Prostate gland (tissue), 2 donors: ENCODE measurements around the gene HPN. TPM values are rescaled to one million over a fixed set of nuclear protein-coding genes. Genes with fewer than 3 reads are reported as not detected.
"Not testable (repeated sequence)": the region's sequence is repeated elsewhere in the genome, so short reads cannot be mapped to it uniquely, and the experiment has no call there.

Source experiments
- DNase-seq: peaks from one replicate; pipeline ENCODE4 v3.0.0-alpha.2; 2019; ENCODE audit warnings: low spot score
- H3K27ac ChIP-seq, 2 donors: fragments of 200-600 bp; sonication (generic); 2 replicates each; pipeline ENCODE4 v1.5.1; 2017 to 2019
- H3K27me3 ChIP-seq: fragments of 200-600 bp; sonication (generic); replicated peaks from 2 replicates; pipeline ENCODE4 v1.5.1; 2019; ENCODE audit not compliant: insufficient read depth
- H3K36me3 ChIP-seq, 2 donors: fragments of 200-600 bp; sonication (generic); 1 replicate in 1 of 2; 2 replicates in 1 of 2; pipeline versions ENCODE4 v1.5.1 to v1.8.1; 2017 to 2019
- H3K4me1 ChIP-seq: fragments of 200-600 bp; sonication (generic); replicated peaks from 2 replicates; pipeline ENCODE4 v1.5.1; 2019
- H3K4me3 ChIP-seq, 2 donors: fragments of 200-600 bp; sonication (generic); 2 replicates each; pipeline ENCODE4 v1.5.1; 2017 to 2019
- H3K9me3 ChIP-seq: fragments of 200-600 bp; sonication (generic); 2 replicates; pipeline ENCODE4 v1.5.1; 2017
- POLR2A ChIP-seq: fragments of 450-650 bp; IDR thresholded peaks from one replicate; pipeline ENCODE4 v1.6.1; 2016; ENCODE audit warnings: antibody characterized with exemption, mild to moderate bottlenecking
- POLR2AphosphoS5 ChIP-seq: sonication (generic); formaldehyde crosslinking; IDR thresholded peaks from one replicate; pipeline ENCODE4 v1.6.1; 2017; ENCODE audit warnings: antibody characterized with exemption
- WGBS: methylation state at CpG from one replicate; pipeline ENCODE4 v1.1.5; 2018; 5-methylcytosine and 5-hydroxymethylcytosine counted together
- intact Hi-C: fragments of 100-400 bp; cut with DNase I; formaldehyde crosslinking; loops from one replicate; pipeline ENCODE4 v1.14.2; 2022
- total RNA-seq, 2 donors: library from RNA; depleted of rRNA; stranded (reverse); fragments of >200 nt; gene quantifications; one replicate each; pipeline ENCODE4 v1.1.0, GENCODE V29; 2016
- TF ChIP-seq, protein P1 (sequence below), 4 experiments: fragments of 200-600 bp in 2 of 4; fragments of 450-650 bp in 2 of 4; sonication (generic) in 2 of 4; IDR thresholded peaks; 1 replicate in 3 of 4; 2 replicates in 1 of 4; pipeline ENCODE4 v1.5.1; 2016 to 2019; ENCODE audit warnings: antibody characterized with exemption in 4 of 4, mild to moderate bottlenecking in 2 of 4, moderate library complexity in 2 of 4

HPN gene
- total RNA-seq, 2 donors from 2014 or later = 14.8 to 22.6 TPM

DNA sequence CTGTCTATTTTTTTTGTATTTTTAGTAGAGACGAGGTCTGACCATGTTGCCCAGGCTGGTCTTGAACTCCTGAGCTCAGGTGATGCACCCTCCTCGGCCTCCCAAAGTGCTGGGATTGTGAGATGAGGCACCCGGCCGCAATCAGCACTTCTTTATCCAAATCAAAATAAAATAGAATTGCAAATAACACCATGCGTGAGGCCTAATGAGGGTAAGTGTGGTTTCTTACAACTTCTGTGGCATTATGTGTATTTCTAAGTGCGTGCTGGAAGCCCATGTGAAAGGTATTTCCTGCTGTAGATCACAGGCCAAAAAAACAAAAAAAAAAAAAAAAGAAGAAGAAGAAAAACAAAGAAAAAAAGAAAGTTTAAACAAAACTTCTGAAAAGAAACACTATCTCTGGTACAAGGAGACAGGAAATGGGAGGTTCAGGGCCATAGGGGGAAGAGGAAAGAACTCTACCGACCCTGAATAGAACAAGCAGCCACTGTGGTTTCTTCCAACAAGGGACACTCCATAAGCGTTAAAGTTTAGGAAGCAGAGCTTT is 44.4 kb upstream of the HPN start:
- peaks cover 17% of the 10 kb centered on the region for H3K4me1 ChIP-seq

DNA sequence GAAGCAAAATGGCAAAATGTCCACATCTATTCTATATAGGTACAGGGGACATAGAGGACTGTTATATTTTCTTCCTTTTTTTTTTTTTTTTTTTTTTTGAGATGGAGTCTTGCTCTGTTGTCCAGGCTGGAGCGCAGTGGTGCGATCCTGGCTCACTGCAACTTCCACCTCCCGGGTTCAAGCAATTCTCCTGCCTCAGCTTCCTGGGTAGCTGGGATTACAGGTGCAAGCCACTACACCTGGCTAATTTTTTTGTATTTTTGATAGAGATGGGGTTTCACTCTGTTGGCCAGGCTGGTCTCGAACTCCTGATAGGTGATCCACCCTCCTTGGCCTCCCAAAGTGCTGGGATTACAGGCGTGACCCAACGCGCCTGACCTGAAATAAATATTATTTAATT is 43.3 kb upstream of the HPN start:
- H3K4me3 ChIP-seq, H3K36me3 ChIP-seq, DNase-seq, H3K27ac ChIP-seq, H3K27me3 ChIP-seq, H3K9me3 ChIP-seq, intact Hi-C loops: not testable (repeated sequence)
- WGBS = 94% methylated on average over 7 of the region's 7 CpGs
- H3K4me1 ChIP-seq = peaks cover 17% of the 10 kb centered on the region

More for the DNA sequence above, 44.4 kb upstream of the HPN start:
- H3K27ac ChIP-seq = peak overlapping the region in 1 of 2 donors; percentile 8
- no peaks in the 10 kb centered on the region for H3K9me3 ChIP-seq
- H3K27me3 ChIP-seq = no peaks in the 10 kb centered on the region
- WGBS = 53% methylated on average over 8 of the region's 8 CpGs
- no peak for DNase-seq
- no peak overlapping the region for H3K4me3 ChIP-seq
- TF ChIP-seq POLR2A = no peak
- no peak for TF ChIP-seq POLR2AphosphoS5
- TF ChIP-seq, protein P1, sequence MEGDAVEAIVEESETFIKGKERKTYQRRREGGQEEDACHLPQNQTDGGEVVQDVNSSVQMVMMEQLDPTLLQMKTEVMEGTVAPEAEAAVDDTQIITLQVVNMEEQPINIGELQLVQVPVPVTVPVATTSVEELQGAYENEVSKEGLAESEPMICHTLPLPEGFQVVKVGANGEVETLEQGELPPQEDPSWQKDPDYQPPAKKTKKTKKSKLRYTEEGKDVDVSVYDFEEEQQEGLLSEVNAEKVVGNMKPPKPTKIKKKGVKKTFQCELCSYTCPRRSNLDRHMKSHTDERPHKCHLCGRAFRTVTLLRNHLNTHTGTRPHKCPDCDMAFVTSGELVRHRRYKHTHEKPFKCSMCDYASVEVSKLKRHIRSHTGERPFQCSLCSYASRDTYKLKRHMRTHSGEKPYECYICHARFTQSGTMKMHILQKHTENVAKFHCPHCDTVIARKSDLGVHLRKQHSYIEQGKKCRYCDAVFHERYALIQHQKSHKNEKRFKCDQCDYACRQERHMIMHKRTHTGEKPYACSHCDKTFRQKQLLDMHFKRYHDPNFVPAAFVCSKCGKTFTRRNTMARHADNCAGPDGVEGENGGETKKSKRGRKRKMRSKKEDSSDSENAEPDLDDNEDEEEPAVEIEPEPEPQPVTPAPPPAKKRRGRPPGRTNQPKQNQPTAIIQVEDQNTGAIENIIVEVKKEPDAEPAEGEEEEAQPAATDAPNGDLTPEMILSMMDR (IDR thresholded peaks at IDR 0.05) = no peak
- intact Hi-C loops = no loop called here
- no peaks in the 10 kb centered on the region for H3K36me3 ChIP-seq

DNA sequence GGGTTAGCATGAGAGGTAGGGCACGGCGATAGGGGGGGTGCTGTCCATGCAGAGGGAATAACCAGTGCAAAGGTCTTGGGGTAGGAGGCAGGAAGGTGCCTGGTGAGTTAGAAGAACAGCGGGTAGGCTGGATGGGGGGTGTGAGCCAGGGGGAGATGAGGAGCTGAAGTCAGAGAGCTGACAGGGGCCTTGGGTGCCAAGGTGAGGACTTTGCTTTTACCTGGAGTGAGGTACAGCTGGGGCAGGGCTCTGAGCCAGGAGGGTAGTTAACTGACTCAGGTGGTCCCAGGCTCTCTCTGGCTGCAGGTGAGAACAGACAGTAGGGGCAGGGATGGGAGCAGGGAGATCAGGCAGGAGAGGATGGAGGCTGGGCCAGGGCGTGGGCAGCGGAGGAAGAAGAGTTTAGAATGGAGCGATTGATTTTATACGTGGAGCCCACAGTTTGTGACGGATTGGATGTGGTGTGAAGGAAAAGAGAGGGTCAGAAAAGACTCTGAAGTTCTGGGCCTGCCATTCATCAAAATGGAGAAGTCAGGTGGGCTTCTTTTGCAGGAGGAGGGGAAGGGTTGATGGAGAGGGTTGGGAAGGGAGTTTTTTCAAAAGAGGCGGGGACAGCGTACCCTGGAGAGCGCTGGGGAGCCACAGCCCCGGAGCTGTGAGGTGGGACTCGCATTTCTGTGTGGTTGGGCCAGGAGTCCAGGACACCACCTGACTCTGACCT is 42.6 kb upstream of the HPN start:
- H3K27me3 ChIP-seq = no peaks in the 10 kb centered on the region
- intact Hi-C loops = no loop called here
- no peak for DNase-seq
- peaks cover 17% of the 10 kb centered on the region for H3K4me1 ChIP-seq
- no peaks in the 10 kb centered on the region for H3K9me3 ChIP-seq
- no peak for TF ChIP-seq POLR2AphosphoS5
- TF ChIP-seq, protein P1 (IDR thresholded peaks at IDR 0.05) = no peak
- TF ChIP-seq POLR2A = no peak
- H3K4me3 ChIP-seq = peak overlapping the region; percentile 95 to 96
- no peaks in the 10 kb centered on the region for H3K36me3 ChIP-seq
- peak overlapping the region; percentile 97 to 99 for H3K27ac ChIP-seq
- WGBS = 44% methylated on average over 13 of the region's 13 CpGs

DNA sequence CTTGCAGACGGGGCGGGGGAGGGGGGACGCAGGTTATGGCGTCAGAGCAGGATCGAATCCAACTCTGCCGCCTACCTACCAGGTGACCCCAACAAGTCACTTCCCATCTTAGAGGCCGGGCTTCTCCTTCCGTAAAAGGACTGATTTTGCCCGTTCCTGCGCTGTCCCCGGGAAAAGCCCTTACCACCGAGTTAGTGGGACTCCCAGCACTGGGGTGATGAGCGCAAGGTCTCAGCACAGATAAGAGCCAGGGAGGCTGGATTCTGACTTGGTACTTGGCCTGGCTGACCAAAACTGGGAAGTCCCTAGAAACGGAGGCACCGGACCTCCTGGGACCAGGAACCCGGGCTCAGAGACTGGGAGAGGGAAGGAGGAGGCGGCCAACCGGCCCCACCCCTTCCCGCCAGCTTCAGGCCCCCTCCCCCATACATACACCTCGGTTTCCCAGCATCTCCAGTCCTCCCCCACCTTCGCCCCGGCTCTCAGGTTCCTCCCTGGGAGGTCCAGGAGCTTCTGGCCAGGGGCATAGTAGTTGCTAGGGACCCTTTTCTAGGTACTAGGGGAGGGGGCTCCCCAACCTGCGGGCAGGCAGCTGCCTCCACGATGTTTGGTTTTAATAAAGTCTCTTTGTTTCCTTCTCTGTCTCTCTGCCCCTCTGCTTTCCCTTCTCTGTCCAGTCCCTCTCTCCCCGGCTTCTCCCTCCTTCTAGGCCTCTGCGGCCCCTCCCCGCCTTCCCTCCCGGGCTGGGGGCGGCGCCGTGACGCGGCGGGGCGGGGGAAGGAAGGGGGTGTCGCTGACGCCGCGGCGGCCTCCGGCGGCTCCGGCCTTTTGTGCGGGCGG is 41.8 kb upstream of the HPN start, which contains the start of gene GRAMD1A:
GRAMD1A (plus strand) TSS at position 826 of the 840 bp plus-strand sequence. CDS start 156 bp downstream, outside the sequence.
- no peaks in the 10 kb centered on the region for H3K27me3 ChIP-seq
- WGBS = 1% methylated on average over 45 of the region's 45 CpGs
- H3K9me3 ChIP-seq = no peaks in the 10 kb centered on the region
- H3K4me3 ChIP-seq = peak within 1 kb of the TSS; percentile 95 to 96
- H3K4me1 ChIP-seq = peaks cover 16% of the 10 kb centered on the region
- H3K36me3 ChIP-seq = no peaks in the 10 kb centered on the region
- peak; percentile 88 for DNase-seq
- intact Hi-C loops = no loop called here
- TF ChIP-seq POLR2AphosphoS5 (peak; percentile 93), POLR2A (peak; percentile 82)
- TF ChIP-seq, protein P1 (IDR thresholded peaks at IDR 0.05) = no peak
- peak within 1 kb of the TSS; percentile 97 to 99 for H3K27ac ChIP-seq

DNA sequence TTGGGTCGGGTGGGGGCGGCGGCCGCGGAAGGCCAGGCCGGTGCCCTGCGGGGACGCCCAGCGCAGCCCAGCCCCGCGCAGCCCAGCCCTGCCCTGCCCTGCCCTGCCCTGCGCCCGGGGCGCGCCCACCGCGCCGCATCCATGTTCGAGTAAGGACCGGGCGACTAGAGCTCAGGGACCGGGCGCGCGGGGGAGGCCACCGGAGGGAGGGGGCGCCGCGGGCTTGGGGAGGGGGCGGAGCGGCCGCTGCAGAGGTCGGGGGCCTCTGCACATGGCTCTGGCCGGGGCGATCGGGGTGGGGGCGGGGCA is 41.2 kb upstream of the HPN start:
- DNase-seq = no peak
- H3K9me3 ChIP-seq = no peaks in the 10 kb centered on the region
- peaks cover 12% of the 10 kb centered on the region for H3K4me1 ChIP-seq
- no peak for TF ChIP-seq POLR2AphosphoS5
- TF ChIP-seq POLR2A = peak; percentile 44
- intact Hi-C loops = no loop called here
- H3K27ac ChIP-seq = peak overlapping the region; percentile 97 to 99
- WGBS = under 1% methylated on average over 32 of the region's 37 CpGs
- peak overlapping the region; percentile 95 to 96 for H3K4me3 ChIP-seq
- H3K36me3 ChIP-seq = no peaks in the 10 kb centered on the region
- H3K27me3 ChIP-seq = no peaks in the 10 kb centered on the region
